AG09309 (cell line): ENCODE measurements around the gene CCDC110.

Source experiments
- DNase-seq: peaks from one replicate; pipeline ENCODE4 v3.0.0-alpha.2; 2010; ENCODE audit warnings: low read depth
- H3K4me3 ChIP-seq: 2 replicates; pipeline ENCODE4 v1.5.1; 2011; ENCODE audit warnings: mild to moderate bottlenecking, low read depth, low read length, moderate library complexity; ENCODE audit not compliant: control insufficient read depth
- TF ChIP-seq, protein P1 (sequence below): IDR thresholded peaks from 2 replicates; pipeline ENCODE4 v1.5.1; 2011; ENCODE audit warnings: mild to moderate bottlenecking, low read depth, low read length, inconsistent platforms; ENCODE audit not compliant: insufficient read depth, control insufficient read depth; ENCODE audit errors: missing control alignments

The CCDC110 gene

DNA sequence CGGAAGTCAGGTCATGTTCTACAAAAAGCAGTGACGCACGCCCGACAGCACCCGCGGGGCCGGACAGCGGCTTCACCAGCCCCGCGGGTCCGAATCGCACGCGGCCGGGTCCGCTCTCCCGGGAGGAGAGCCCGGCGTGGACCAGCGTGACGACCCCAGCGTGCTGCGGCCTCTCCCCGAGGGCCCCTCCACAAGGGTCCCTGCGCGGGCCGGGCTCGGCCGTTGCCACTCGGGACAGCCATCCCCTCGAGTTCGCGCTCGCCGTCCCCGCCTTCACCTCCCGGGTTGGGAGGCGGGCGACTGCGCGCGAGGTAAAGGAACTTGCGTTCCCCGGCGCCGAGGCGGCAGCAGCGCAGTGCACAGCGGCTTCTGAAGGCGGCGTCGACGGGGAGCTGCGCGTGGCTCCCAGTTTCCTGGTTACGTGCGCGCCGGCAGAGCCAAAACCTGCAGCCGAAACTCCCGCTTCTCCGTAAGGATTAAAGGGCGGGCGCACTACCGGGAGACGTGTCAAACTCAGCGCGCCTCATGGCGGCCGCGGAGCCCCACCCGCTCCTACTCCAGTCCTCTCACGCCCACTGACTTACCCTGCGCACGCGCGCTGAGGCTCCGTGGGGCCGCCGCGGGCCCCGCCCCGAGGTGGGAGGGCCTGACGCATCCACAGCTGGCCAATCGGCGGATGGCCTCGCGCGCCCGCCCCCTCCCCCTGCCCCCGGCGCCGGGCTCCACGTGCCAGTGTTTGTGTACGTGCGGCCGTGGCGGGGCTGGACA lies 75.4 kb downstream of the CCDC110 start:
- H3K4me3 ChIP-seq: peak overlapping the region; percentile 61
- TF ChIP-seq, protein P1, sequence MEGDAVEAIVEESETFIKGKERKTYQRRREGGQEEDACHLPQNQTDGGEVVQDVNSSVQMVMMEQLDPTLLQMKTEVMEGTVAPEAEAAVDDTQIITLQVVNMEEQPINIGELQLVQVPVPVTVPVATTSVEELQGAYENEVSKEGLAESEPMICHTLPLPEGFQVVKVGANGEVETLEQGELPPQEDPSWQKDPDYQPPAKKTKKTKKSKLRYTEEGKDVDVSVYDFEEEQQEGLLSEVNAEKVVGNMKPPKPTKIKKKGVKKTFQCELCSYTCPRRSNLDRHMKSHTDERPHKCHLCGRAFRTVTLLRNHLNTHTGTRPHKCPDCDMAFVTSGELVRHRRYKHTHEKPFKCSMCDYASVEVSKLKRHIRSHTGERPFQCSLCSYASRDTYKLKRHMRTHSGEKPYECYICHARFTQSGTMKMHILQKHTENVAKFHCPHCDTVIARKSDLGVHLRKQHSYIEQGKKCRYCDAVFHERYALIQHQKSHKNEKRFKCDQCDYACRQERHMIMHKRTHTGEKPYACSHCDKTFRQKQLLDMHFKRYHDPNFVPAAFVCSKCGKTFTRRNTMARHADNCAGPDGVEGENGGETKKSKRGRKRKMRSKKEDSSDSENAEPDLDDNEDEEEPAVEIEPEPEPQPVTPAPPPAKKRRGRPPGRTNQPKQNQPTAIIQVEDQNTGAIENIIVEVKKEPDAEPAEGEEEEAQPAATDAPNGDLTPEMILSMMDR: no peak
- peak; percentile 94 for DNase-seq

DNA sequence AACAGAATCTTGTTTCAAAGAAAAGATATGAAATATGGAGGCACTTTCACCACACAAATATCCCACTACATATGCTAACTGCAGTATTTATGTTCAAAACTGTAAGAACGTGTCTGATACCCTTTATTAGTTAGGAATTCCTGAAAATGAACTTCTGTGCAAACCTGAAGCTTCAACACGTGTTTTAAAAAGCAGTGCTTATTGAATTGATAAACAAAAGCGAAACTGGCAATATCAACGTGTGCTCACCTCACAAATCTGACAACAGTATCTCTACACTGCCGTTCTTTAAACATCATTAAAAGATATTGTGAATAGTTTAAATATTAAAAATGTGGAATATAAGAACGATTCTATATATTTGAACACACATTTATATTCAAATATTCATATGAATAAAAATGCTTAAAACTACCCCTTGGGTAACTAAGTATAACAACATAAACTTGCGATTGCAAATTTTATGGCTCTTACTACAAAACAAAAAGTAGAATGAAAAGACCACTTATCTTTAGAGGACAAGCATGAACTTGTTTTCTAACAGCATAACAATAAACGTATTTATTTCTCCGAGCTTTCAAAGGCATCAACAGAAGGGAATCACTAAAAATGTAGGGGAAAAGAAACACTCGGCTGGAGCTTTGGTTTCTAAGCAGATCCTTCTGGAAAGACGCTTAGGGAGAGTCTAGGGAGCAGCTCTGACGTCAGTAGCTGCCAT lies 76.1 kb downstream of the CCDC110 start, which contains the start of gene LRP2BP:
Gene LRP2BP, minus strand, starts transcription at position 687 of the 718 bp plus-strand sequence. CDS start 17,738 bp downstream, outside the sequence.
- peak; percentile 79 for DNase-seq
- peak within 1 kb of the TSS; percentile 61 for H3K4me3 ChIP-seq
- TF ChIP-seq, protein P1: no peak
